Nephron (organoid): Measurements from ENCODE around the gene CRTC2.

ENCODE experiments used
- H3K27ac Mint-ChIP-seq, 3 experiments: 2 replicates each; pipeline ENCODE4 v1.8.0; 2020; ENCODE audit warnings: mixed read lengths in 3 of 3, mild to moderate bottlenecking in 2 of 3, moderate library complexity in 1 of 3
- H3K27me3 Mint-ChIP-seq: 2 replicates; pipeline ENCODE4 v1.8.0; 2021; ENCODE audit warnings: low read depth, mild to moderate bottlenecking, moderate library complexity, mixed read lengths
- H3K36me3 Mint-ChIP-seq: 2 replicates; pipeline ENCODE4 v1.8.0; 2020; ENCODE audit warnings: low read depth, mixed read lengths
- H3K4me1 Mint-ChIP-seq: 2 replicates; pipeline ENCODE4 v1.8.0; 2020; ENCODE audit warnings: mixed read lengths
- H3K4me3 Mint-ChIP-seq, 3 experiments: 2 replicates each; pipeline ENCODE4 v1.8.0; 2020; ENCODE audit warnings: mild to moderate bottlenecking in 3 of 3, mixed read lengths in 3 of 3, moderate library complexity in 2 of 3
- H3K9me3 Mint-ChIP-seq: 2 replicates; pipeline ENCODE4 v1.8.0; 2020; ENCODE audit warnings: mixed read lengths
- TF ChIP-seq, protein P1 (sequence below), 3 experiments: fragments of 200-600 bp; sonication (generic); IDR thresholded peaks; one replicate each; pipeline ENCODE4 v1.5.0; 2021; ENCODE audit warnings: antibody characterized with exemption in 3 of 3; ENCODE audit not compliant: unreplicated experiment in 3 of 3

Gene CRTC2

DNA sequence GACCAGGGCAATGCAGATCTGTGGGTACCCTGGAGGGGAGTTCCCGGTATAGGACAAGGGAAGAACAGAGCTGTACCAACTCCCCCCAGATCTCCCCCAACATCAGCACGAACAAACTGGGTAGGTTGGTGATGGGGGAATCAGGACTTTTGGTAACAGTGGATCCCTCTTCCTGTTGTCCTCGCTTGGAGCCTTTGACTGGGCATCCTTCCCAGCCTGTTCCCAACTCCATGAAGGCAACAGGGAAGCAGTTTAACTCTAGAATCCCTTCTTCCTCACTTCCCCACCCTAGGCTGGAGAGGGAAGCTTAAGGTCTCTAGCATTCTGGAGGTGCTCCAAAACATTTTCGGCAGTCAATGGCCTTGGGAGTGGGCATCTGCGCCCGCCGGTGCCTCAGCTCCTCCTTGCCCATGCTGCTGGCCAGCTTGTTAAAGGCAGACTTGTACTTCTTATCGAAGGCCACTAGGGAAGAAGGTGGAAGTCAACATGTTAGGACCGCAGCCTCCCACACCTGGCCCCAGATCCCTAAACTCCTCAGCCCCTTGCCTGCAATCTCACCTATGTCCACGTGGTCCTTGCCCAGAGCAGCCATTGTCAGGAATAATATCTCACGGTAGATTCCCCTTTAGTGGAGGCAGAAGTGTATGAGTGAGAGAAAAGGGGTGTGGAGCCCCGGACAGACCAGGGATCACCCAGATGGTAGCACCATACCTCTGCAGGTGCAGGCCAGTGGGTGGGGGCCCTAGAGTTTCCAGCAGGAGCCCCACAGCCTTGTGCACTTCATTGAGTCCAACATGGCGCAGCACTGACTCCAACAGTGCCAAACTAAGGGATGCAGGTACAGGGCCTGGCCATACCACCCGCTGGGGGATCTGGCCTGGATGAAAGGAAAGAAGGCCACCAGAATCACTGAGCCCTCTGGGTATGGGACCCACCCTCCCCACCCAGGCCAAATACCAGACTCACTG lies 28.1 kb downstream of the CRTC2 start:
- no peak overlapping the region for H3K27ac Mint-ChIP-seq
- H3K4me3 Mint-ChIP-seq, result no peak overlapping the region
- TF ChIP-seq, protein P1, sequence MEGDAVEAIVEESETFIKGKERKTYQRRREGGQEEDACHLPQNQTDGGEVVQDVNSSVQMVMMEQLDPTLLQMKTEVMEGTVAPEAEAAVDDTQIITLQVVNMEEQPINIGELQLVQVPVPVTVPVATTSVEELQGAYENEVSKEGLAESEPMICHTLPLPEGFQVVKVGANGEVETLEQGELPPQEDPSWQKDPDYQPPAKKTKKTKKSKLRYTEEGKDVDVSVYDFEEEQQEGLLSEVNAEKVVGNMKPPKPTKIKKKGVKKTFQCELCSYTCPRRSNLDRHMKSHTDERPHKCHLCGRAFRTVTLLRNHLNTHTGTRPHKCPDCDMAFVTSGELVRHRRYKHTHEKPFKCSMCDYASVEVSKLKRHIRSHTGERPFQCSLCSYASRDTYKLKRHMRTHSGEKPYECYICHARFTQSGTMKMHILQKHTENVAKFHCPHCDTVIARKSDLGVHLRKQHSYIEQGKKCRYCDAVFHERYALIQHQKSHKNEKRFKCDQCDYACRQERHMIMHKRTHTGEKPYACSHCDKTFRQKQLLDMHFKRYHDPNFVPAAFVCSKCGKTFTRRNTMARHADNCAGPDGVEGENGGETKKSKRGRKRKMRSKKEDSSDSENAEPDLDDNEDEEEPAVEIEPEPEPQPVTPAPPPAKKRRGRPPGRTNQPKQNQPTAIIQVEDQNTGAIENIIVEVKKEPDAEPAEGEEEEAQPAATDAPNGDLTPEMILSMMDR (IDR thresholded peaks at IDR 0.05; ENCODE audit: unreplicated experiment in 3 of 3), result no peak
- H3K27me3 Mint-ChIP-seq, result no peaks in the 10 kb centered on the region
- no peaks in the 10 kb centered on the region for H3K4me1 Mint-ChIP-seq
- H3K36me3 Mint-ChIP-seq, result peaks cover 18% of the 10 kb centered on the region
- H3K9me3 Mint-ChIP-seq, result no peaks in the 10 kb centered on the region

DNA sequence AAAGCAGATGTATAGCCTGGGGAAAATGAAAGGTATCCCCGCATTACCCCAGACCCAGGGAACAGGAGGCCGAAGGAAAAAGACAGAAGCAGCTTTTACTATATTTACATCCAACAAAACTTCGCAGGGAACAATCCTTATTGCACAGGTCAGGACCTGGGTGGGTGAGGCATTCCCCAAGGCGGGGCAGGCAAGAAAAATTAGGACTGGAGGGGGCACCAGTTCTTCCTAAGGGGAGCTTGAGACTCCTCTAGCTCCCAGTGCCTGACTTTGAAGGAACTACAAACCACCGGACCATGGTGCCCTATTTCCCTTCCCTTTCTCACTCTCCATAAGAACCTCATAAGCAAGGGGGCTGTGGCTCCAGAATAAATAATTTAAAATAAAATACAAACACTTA lies 29.0 kb downstream of the CRTC2 start:
- Mint-ChIP-seq H3K27ac (no peak overlapping the region), H3K4me3 (no peak overlapping the region), H3K4me1 (no peaks in the 10 kb centered on the region), H3K9me3 (no peaks in the 10 kb centered on the region), H3K27me3 (no peaks in the 10 kb centered on the region), H3K36me3 (peaks cover 15% of the 10 kb centered on the region)
- TF ChIP-seq, protein P1 (IDR thresholded peaks at IDR 0.05; ENCODE audit: unreplicated experiment in 3 of 3), result no peak

DNA sequence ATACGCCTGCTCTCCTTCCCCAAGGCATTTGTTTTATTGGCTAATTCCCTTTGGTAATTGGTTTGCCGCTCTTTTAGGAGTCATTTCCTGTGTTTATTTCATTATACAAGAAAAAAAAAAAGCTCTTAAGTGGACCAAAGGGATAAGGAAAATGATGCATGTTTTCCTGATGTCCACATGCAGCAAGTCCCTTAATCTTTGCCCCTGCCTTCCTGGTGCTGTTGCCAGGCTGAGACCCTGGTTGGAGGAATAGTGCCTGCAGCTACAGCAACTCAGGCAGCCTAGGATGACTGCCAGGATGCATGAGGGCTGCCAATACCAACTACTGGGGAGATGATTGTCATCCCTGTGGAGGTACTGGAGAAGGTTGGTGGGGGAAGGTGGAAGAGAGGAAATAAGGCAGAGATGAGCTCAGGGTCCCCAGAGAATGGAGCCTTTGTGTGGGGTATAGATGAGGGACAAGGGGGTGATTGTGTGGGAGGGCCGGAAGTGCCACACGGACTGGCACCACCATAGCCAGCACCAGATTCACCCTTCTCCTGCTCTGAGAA lies 29.5 kb downstream of the CRTC2 start:
- Mint-ChIP-seq H3K4me3 (no peak overlapping the region), H3K36me3 (peaks cover 13% of the 10 kb centered on the region)

DNA sequence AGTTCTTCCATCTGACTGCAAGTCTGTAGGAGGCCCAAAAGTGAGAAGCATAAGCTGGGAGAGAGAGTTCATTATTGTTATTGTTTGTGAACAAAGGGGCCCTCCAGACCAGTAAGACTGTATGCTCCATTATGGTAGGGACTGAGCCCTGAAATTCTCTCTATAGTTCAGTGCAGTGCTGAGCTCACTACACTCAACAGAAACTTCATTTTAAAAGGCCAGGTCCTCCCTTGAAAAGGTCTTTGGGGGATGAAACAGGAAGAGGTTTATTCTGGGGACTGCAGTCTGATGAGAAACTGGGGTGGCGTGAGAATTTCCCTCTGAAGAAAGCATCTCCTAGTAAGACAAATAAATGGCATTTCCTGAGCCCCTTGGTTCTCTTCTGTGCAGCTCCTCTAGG lies 30.2 kb downstream of the CRTC2 start:
- H3K9me3 Mint-ChIP-seq, result no peaks in the 10 kb centered on the region
- peak overlapping the region in 2 of 3 experiments; percentile 5 to 19 for H3K4me3 Mint-ChIP-seq
- peaks cover 4% of the 10 kb centered on the region for H3K4me1 Mint-ChIP-seq
- H3K36me3 Mint-ChIP-seq, result peaks cover 13% of the 10 kb centered on the region
- H3K27me3 Mint-ChIP-seq, result no peaks in the 10 kb centered on the region
- H3K27ac Mint-ChIP-seq, result peak overlapping the region; percentile 3 to 58 (median 25)
- TF ChIP-seq, protein P1 (IDR thresholded peaks at IDR 0.05; ENCODE audit: unreplicated experiment in 3 of 3), result no peak

More for the DNA sequence above, 29.5 kb downstream of the CRTC2 start:
- Mint-ChIP-seq H3K27me3 (no peaks in the 10 kb centered on the region), H3K27ac (peak overlapping the region in 1 of 3 experiments; percentile 58), H3K9me3 (no peaks in the 10 kb centered on the region), H3K4me1 (peaks cover under 1% of the 10 kb centered on the region)
- TF ChIP-seq, protein P1 (IDR thresholded peaks at IDR 0.05; ENCODE audit: unreplicated experiment in 3 of 3), result no peak

DNA sequence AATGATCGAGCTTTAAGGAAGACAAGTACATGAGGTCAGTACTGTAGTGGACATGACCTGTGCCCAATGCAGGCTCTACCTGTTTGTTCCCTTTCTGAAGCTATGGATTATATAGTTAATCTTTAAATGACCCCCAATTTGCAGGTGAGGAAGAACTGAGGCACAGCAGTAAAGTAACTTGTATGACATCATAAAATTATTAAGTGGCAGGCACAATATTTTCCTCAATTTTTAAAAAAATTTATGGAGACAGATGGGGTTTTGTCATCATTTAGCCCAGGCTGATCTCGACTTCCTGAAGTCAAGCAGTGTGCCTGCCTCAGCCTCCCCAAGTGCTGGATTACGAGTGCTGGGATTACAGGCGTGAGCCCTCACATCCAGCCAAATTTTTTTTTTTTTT lies 32.0 kb downstream of the CRTC2 start:
- H3K27me3 Mint-ChIP-seq, result no peaks in the 10 kb centered on the region
- no peaks in the 10 kb centered on the region for H3K9me3 Mint-ChIP-seq
- H3K27ac Mint-ChIP-seq, result no peak overlapping the region
- peaks cover 7% of the 10 kb centered on the region for H3K4me1 Mint-ChIP-seq
- no peak overlapping the region for H3K4me3 Mint-ChIP-seq
- H3K36me3 Mint-ChIP-seq, result peaks cover 6% of the 10 kb centered on the region
- TF ChIP-seq, protein P1 (IDR thresholded peaks at IDR 0.05; ENCODE audit: unreplicated experiment in 3 of 3), result no peak
